ENCODE measurements around the gene ESAM.

- TF ChIP-seq CTCF (IDR thresholded peaks at IDR 0.05; ENCODE audit: insufficient read depth, low read length) (no peak), REST (IDR thresholded peaks at IDR 0.05; ENCODE audit: insufficient replicate concordance, low read depth) (no peak)
These were observed 2.6 kb downstream of the ESAM start for GRCh38 chr11:124759266-124760204.
